ENCODE measurements around the gene LRRC75B. TPM values are rescaled to one million over a fixed set of nuclear protein-coding genes. Genes with fewer than 3 reads are reported as not detected.
A peak's percentile ranks its signal among the peaks of the same experiment; 100 is the strongest.

The LRRC75B gene
- total RNA-seq, 1 experiment from 2014 or later: 7.9 TPM

- peaks cover 38% of the 10 kb centered on the region in 2 experiments for H3K36me3 ChIP-seq (ENCODE audit: control insufficient read depth in 1 of 2, insufficient read depth in 2 of 2, low read length in 2 of 2)
- H3K27me3 ChIP-seq (ENCODE audit: insufficient read depth, low read length): no peaks in the 10 kb centered on the region
- peaks cover 17% of the 10 kb centered on the region; the same call in 1 of the 2 replicates for H4K20me1 ChIP-seq (ENCODE audit: insufficient read depth)
- H2AFZ ChIP-seq (ENCODE audit: low read depth, low read length, poor library complexity, severe bottlenecking): no peak overlapping the region
- ChIA-PET RAD21 (ENCODE audit: low non-redundant PET in 1 of 2, low total read pairs in 2 of 2, uncharacterized antibody in 2 of 2, unreplicated experiment in 2 of 2) (no interaction called here), CTCF (no interaction called here), POLR2A (no interaction called here)
- H3K79me2 ChIP-seq (ENCODE audit: insufficient read depth, low read length): peaks cover 95% of the 10 kb centered on the region
- intact Hi-C loops (cut with micrococcal nuclease): no loop called here
- H3K4me3 ChIP-seq (replicated peaks in 1 of 2; ENCODE audit: low read depth in 1 of 2, low read length in 2 of 2): no peak overlapping the region
- no peak overlapping the region for H3K27ac ChIP-seq (ENCODE audit: low read depth, low read length)
- no TSS peak for BruUV-seq (replicated peaks)
- peaks cover 6 to 10% of the 10 kb centered on the region in 2 experiments for H3K4me1 ChIP-seq (ENCODE audit: control insufficient read depth in 1 of 2, insufficient read depth in 2 of 2, low read length in 2 of 2)
- DNase-seq (ENCODE audit: low read depth, low spot score): no peak
- ATAC-seq: no peak
- no peak overlapping the region for H3K4me2 ChIP-seq (ENCODE audit: low read length)
- H3K9ac ChIP-seq (ENCODE audit: low read length): no peak overlapping the region
- no peak for TF ChIP-seq POLR2AphosphoS5 (IDR thresholded peaks at IDR 0.05; ENCODE audit: low read depth, low read length)
- no peaks in the 10 kb centered on the region for H3K9me3 ChIP-seq (ENCODE audit: control insufficient read depth in 1 of 2, insufficient read depth in 1 of 2, low read depth in 1 of 2, low read length in 2 of 2)
- no peaks in the 10 kb centered on the region for H3K9me2 ChIP-seq (ENCODE audit: insufficient read depth)
These were observed 33.4 kb downstream of the LRRC75B start for GRCh38 chr22:24559471-24559870.

- BruUV-seq (replicated peaks): no TSS peak
- Histone ChIP-seq H4K20me1 (ENCODE audit: insufficient read depth) (peaks cover 6% of the 10 kb centered on the region; the same call in 1 of the 2 replicates), H3K36me3 (ENCODE audit: control insufficient read depth in 1 of 2, insufficient read depth in 2 of 2, low read length in 2 of 2) (peaks cover 23 to 27% of the 10 kb centered on the region in 2 experiments), H2AFZ (ENCODE audit: low read depth, low read length, poor library complexity, severe bottlenecking) (peak within 1 kb of the TSS; percentile 46), H3K27me3 (ENCODE audit: insufficient read depth, low read length) (no peaks in the 10 kb centered on the region), H3K9me3 (ENCODE audit: control insufficient read depth in 1 of 2, insufficient read depth in 1 of 2, low read depth in 1 of 2, low read length in 2 of 2) (no peaks in the 10 kb centered on the region), H3K4me3 (replicated peaks in 1 of 2; ENCODE audit: low read depth in 1 of 2, low read length in 2 of 2) (peak within 1 kb of the TSS; percentile 70 to 95), H3K4me1 (ENCODE audit: control insufficient read depth in 1 of 2, insufficient read depth in 2 of 2, low read length in 2 of 2) (peaks cover 11 to 23% of the 10 kb centered on the region in 2 experiments), H3K4me2 (ENCODE audit: low read length) (peak within 1 kb of the TSS; percentile 88), H3K9ac (ENCODE audit: low read length) (peak within 1 kb of the TSS; percentile 95), H3K27ac (ENCODE audit: low read depth, low read length) (peak within 1 kb of the TSS; percentile 87), H3K9me2 (ENCODE audit: insufficient read depth) (no peaks in the 10 kb centered on the region), H3K79me2 (ENCODE audit: insufficient read depth, low read length) (peaks cover 85% of the 10 kb centered on the region)
- POLR2A ChIA-PET: interaction anchor here (0.6 to 1.5 kb wide), 3 partner anchors 14 to 42 kb away, joined by 3 to 4 read pairs (median 3); no protein-coding TSS in a partner anchor
- intact Hi-C loops (cut with micrococcal nuclease): no loop called here
- ATAC-seq (peak; percentile 91), DNase-seq (ENCODE audit: low read depth, low spot score) (peak; percentile 97)
- RAD21 ChIA-PET (ENCODE audit: low non-redundant PET in 1 of 2, low total read pairs in 2 of 2, uncharacterized antibody in 2 of 2, unreplicated experiment in 2 of 2): interaction anchor here in 1 of 2 experiments (0.7 kb wide), 1 partner anchor 91 kb away, joined by 13 read pairs; no protein-coding TSS in a partner anchor
- CTCF ChIA-PET: interaction anchor here (1.0 to 1.7 kb wide), 2 partner anchors 34 to 381 kb away, joined by 4 to 6 read pairs; no protein-coding TSS in a partner anchor
- peak; percentile 89 for TF ChIP-seq ZFX (IDR thresholded peaks at IDR 0.05)
- peak; percentile 68 for TF ChIP-seq ELF1 (IDR thresholded peaks at IDR 0.05; ENCODE audit: borderline replicate concordance, low read depth)
- TF ChIP-seq MAX (IDR thresholded peaks at IDR 0.05): peak; percentile 83
- no peak for TF ChIP-seq FOSL1 (IDR thresholded peaks at IDR 0.05; ENCODE audit: low read depth)
- TF ChIP-seq EZH2phosphoT487 (IDR thresholded peaks at IDR 0.05; ENCODE audit: borderline replicate concordance): no peak
- no peak for TF ChIP-seq SRF (IDR thresholded peaks at IDR 0.05; ENCODE audit: low read depth)
- TF ChIP-seq CBX3 (IDR thresholded peaks at IDR 0.05; ENCODE audit: low read depth): no peak; the same call in 1 of the 2 replicates
- peak; percentile 75 for TF ChIP-seq SP1 (IDR thresholded peaks at IDR 0.05; ENCODE audit: low read depth)
- TF ChIP-seq CTCF (IDR thresholded peaks at IDR 0.05 in 2 of 3, conservative IDR thresholded peaks at IDR 0.05 in 1 of 3; ENCODE audit: borderline replicate concordance in 1 of 3, insufficient read depth in 1 of 3, low read depth in 2 of 3, low read length in 2 of 3): no peak
- no peak for TF ChIP-seq ATF3 (IDR thresholded peaks at IDR 0.05)
- TF ChIP-seq SIN3A (IDR thresholded peaks at IDR 0.05; ENCODE audit: low read depth): peak; percentile 81
- TF ChIP-seq EGR1 (IDR thresholded peaks at IDR 0.05; ENCODE audit: low read depth): peak; percentile 86
- TF ChIP-seq POLR2A (IDR thresholded peaks at IDR 0.05; ENCODE audit: borderline replicate concordance, extremely low read depth, insufficient read depth, insufficient read length): peak; percentile 66
- TF ChIP-seq TCF7L2 (IDR thresholded peaks at IDR 0.05; ENCODE audit: borderline replicate concordance, extremely low read depth, insufficient read depth, insufficient read length): peak; percentile 68
These were observed 37.5 kb downstream of the LRRC75B start, which contains the start of gene SNRPD3 for GRCh38 chr22:24555165-24556039. SNRPD3 (plus strand) TSS chr22:24555999; CDS start chr22:24557675, 1,676 bp downstream.
